ENCODE measurements around the gene SLC2A4RG. TPM values are rescaled to one million over a fixed set of nuclear protein-coding genes. Genes with fewer than 3 reads are reported as not detected.
A peak's percentile ranks its signal among the peaks of the same experiment; 100 is the strongest.

Gene SLC2A4RG
- total and polyA plus RNA-seq, 2 of the 13 experiments (the other 11 are each of a cell fraction or from before 2014, with no cell fraction given) = 91.4 to 95.9 TPM

- TF ChIP-seq MTA1 (CRISPR knock-in tag; IDR thresholded peaks at IDR 0.05; ENCODE audit: borderline replicate concordance) (peak; percentile 38; the same call in 1 of the 2 replicates), MXD1 (CRISPR knock-in tag; IDR thresholded peaks at IDR 0.05) (no peak), EED (CRISPR knock-in tag; IDR thresholded peaks at IDR 0.05) (no peak), NR2C2 (CRISPR knock-in tag; IDR thresholded peaks at IDR 0.05; ENCODE audit: borderline replicate concordance) (no peak), KLF9 (CRISPR knock-in tag; IDR thresholded peaks at IDR 0.05; ENCODE audit: low read depth) (no peak), ZNF510 (CRISPR knock-in tag; IDR thresholded peaks at IDR 0.05; ENCODE audit: low read depth) (no peak), TRIM24 (CRISPR knock-in tag; IDR thresholded peaks at IDR 0.05) (no peak), ZNF10 (CRISPR knock-in tag; IDR thresholded peaks at IDR 0.05; ENCODE audit: borderline replicate concordance, low read depth) (no peak), ZBTB38 (CRISPR knock-in tag; IDR thresholded peaks at IDR 0.05) (no peak), DNMT3B (CRISPR knock-in tag; conservative IDR thresholded peaks at IDR 0.05) (no peak), ARNTL (CRISPR knock-in tag; IDR thresholded peaks at IDR 0.05) (no peak), ZNF556 (CRISPR knock-in tag; IDR thresholded peaks at IDR 0.05; ENCODE audit: borderline replicate concordance) (no peak), ZXDC (CRISPR knock-in tag; IDR thresholded peaks at IDR 0.05) (no peak), ZNF777 (CRISPR knock-in tag; IDR thresholded peaks at IDR 0.05) (no peak), ZFP82 (CRISPR knock-in tag; IDR thresholded peaks at IDR 0.05; ENCODE audit: borderline replicate concordance) (no peak), ZNF563 (CRISPR knock-in tag; IDR thresholded peaks at IDR 0.05) (no peak), KAT7 (CRISPR knock-in tag; IDR thresholded peaks at IDR 0.05; ENCODE audit: borderline replicate concordance) (no peak), ZFP36L1 (CRISPR knock-in tag; IDR thresholded peaks at IDR 0.05) (no peak), ZNF577 (CRISPR knock-in tag; IDR thresholded peaks at IDR 0.05; ENCODE audit: borderline replicate concordance, low read depth) (no peak), ZKSCAN1 (IDR thresholded peaks at IDR 0.05; ENCODE audit: low read length) (no peak), FOXC1 (CRISPR knock-in tag; IDR thresholded peaks at IDR 0.05; ENCODE audit: borderline replicate concordance) (no peak), KLF11 (CRISPR knock-in tag; IDR thresholded peaks at IDR 0.05) (no peak), FOSL1 (CRISPR knock-in tag; IDR thresholded peaks at IDR 0.05; ENCODE audit: borderline replicate concordance) (no peak), AGO1 (IDR thresholded peaks at IDR 0.05; ENCODE audit: low read depth, low read length, poor library complexity, severe bottlenecking) (peak; percentile 95)
- TF ChIP-seq, protein P1, sequence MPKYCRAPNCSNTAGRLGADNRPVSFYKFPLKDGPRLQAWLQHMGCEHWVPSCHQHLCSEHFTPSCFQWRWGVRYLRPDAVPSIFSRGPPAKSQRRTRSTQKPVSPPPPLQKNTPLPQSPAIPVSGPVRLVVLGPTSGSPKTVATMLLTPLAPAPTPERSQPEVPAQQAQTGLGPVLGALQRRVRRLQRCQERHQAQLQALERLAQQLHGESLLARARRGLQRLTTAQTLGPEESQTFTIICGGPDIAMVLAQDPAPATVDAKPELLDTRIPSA (CRISPR knock-in tag; IDR thresholded peaks at IDR 0.05; ENCODE audit: borderline replicate concordance) = no peak
- TF ChIP-seq, protein P2, sequence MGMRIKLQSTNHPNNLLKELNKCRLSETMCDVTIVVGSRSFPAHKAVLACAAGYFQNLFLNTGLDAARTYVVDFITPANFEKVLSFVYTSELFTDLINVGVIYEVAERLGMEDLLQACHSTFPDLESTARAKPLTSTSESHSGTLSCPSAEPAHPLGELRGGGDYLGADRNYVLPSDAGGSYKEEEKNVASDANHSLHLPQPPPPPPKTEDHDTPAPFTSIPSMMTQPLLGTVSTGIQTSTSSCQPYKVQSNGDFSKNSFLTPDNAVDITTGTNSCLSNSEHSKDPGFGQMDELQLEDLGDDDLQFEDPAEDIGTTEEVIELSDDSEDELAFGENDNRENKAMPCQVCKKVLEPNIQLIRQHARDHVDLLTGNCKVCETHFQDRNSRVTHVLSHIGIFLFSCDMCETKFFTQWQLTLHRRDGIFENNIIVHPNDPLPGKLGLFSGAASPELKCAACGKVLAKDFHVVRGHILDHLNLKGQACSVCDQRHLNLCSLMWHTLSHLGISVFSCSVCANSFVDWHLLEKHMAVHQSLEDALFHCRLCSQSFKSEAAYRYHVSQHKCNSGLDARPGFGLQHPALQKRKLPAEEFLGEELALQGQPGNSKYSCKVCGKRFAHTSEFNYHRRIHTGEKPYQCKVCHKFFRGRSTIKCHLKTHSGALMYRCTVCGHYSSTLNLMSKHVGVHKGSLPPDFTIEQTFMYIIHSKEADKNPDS (CRISPR knock-in tag; IDR thresholded peaks at IDR 0.05) = no peak
Measured at GRCh38 chr20:63733117-63733516, 6.5 kb upstream of the SLC2A4RG start (continued).

All from HepG2 (cell line).